Measurements from ENCODE around the gene SPARC.

The SPARC gene

DNA sequence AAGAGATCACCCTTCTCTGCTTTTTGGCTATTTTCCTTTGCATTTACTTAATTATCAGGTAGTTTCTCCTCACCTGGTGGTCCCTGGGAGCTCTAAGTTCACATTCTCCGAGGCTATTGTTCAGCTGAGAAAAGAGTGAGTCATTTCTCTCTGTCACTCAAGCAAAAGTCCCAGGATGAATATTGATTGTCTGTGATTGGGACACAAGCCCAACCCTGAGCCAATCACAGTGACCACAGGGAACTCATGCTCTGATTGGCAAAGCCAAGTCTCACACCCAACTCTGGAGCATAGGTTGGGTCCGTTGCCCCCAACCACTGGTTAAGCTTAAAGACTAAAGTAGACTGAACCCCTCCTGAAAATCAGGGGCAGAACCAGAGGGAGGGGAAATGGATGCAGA is 67.8 kb downstream of the SPARC start:
- DNase-seq = no peak

DNA sequence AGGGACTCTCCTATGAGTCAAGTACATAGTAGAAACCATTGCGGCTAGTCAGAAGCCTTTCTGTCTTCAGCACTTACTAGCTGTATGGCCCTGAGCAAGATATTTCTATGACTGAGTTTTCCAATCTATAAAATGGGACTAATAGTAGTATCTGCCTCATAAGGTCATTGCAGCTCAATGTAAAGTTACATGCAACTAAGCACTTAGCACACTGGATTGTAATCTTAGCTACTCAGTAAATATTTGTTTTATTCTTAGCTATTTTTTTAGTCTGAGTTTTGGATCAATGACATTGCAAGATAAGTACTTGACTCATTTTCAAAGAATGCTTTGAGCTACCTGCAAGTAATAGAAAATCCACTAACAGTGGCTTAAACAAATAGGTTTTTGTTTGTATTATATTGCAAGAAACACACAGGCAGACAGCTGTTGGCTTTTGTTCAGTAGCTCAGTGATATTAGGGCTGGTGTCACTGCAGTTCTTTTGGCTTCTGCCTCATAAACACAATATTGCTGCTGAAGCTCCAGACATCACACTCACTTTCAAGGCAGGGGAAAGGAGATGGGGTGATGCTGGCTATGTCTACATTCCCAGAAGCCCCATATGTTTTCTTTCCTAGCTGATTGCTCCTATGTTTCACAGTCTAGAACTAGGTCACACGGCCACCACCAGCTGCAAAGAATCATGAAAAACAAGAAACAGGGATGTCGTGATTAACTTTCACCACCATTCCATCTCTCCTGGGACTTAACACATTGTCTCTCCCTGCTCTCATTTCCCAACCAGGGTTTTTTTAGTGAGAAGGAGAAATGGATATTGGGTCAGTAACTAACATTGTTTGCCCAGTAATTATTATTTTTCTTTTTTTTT is 68.6 kb downstream of the SPARC start:
- no peak for DNase-seq

DNA sequence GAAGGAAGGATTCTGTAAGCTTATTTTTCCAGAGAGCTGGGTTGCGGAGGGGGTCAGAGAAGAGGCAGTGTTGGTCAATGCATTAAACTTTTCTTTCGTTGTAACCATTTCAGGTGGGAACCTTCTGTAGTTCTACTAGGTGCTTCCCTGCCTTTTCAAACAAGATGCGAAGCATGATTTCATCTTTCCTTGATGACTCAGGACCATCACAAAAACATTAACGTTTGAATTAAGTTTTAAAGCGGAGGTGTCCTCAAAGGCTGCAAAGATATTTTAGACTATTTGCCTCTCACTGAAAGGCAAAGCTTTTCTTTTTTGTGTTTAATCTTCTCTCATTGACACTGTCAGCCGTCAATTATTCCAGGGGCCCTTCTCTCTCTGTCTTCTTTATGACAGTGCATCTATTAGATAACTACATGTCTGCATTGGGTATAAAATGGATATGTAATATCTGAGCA is 69.3 kb downstream of the SPARC start:
- DNase-seq = no peak

DNA sequence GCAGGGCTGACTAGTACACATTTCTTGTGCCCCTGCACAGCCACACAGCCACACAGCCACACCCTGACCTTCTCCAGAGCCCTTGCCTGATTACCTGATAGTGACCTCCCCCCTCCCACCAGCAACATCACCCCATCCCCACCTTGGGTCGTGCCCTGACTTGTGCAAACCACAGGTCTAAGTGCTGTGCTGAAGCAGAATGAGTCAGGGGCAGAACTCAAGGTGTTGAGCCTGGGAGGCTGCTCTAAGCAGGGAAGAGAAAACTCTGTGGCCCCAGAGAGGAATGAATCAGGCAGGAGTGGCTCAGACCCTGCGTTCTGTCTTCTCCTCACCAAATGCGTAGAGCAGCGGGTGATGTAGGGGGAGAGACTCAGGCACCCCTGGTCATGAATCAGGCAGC is 71.3 kb downstream of the SPARC start:
- no peak for DNase-seq

DNA sequence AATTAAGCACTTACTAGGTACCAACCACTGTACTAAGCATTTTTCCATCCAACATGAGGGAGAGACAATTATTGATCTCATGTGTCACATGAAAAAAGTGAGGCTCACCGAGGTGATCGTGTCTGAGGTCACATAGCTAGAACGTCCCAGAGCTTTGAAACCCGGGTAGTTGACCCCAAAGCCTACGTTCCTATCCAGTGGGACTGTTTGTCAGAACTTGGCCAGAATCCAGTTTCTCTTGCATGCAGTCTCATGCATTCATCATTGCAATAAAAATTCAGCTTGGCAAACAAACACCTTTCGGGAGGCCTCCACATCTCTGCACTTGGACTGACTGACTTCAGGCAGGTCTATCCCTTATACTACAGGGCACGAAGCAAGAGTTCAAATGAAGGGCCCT is 72.2 kb downstream of the SPARC start:
- no peak for DNase-seq

DNA sequence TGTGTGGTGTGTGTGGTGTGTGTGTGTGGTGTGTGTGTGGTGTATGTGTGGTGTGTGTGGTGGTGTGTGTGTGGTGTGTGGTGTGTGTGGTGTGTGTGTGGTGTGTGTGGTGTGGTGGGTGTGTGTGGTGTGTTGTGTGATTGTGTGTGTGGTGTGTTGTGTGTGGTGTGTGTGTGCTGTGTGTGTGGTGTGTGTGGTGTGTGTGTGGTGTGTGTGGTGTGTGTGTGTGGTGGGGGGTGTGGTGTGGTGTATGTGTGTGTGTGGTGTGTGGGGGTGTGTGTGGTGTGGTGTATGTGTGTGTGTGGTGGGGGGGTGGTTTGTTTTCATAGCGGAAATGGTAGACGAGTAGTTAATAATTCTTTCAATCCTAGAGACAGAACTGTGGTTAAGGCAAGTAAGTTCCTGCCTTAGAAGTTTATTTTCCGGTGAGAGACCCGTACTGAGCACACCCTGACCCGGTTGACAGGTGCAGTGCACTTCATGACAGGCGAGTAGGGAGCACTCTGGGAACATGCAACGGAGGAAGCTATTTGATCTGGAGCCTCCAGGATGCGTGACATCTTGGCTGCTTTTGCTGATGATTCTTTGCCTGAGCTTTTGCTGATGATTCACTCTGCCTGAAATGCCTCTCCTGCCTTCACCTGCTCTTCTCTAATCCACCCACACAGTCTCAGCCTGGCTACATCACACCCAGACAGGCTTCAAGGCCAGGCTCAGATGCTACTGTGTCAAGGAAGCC is 73.9 kb downstream of the SPARC start:
- no peak for DNase-seq

DNA sequence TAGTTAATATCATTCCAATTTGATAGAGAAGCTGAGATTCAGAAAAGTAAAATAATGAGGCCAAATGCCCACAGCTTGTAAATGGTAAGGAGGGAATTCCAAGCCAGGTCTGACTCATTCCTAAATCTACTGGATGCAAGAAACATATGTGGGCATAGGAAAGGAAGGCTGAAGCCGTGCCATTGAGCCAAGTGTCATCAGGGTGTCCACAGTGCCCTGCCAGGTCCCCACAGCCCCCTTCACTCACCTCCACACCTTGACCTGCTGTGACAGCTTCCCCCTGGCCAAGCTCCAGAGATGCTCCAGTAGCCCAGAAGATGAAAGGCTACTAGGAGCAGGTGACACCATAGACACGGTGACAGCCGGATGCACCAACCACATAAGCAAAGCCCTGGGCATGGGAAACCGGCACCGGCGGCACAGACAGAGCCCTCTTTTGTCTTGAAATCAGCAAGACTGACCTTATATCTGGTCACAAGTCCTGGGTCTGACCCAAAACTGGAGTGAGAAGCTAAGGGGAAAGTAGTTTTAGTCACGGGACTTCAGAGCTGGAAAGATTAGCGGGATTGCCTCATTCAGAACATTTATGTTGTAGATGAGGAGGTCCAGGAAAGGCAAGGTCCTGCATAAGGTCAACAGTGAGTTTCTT is 75.5 kb downstream of the SPARC start:
- no peak for DNase-seq
